SH-SY5Y (cell line): ENCODE measurements around the gene TPM4.
A peak's percentile ranks its signal among the peaks of the same experiment; 100 is the strongest.

Source experiments
- GATA2 ChIP-seq: IDR thresholded peaks from 2 replicates; pipeline ENCODE4 v1.6.1; 2011; ENCODE audit warnings: mild to moderate bottlenecking, low read depth, low read length
- GATA3 ChIP-seq: IDR thresholded peaks from 2 replicates; pipeline ENCODE4 v1.6.1; 2011; ENCODE audit warnings: low read depth, mild to moderate bottlenecking, low read length, moderate library complexity

The TPM4 gene

GRCh38 chr19:16076958-16077611 is 790 bp downstream of the TPM4 start:
- TF ChIP-seq GATA2 = no peak
- TF ChIP-seq GATA3 = no peak

GRCh38 chr19:16077984-16078758 is 1.9 kb downstream of the TPM4 start:
- TF ChIP-seq GATA3 (no peak), GATA2 (no peak)

GRCh38 chr19:16078759-16079707 is 2.7 kb downstream of the TPM4 start:
- TF ChIP-seq GATA3 = no peak
- peak; percentile 52; the same call in 1 of the 2 replicates for TF ChIP-seq GATA2

GRCh38 chr19:16084067-16084685 is 7.9 kb downstream of the TPM4 start:
- TF ChIP-seq GATA2 = no peak

- TF ChIP-seq GATA2 = no peak
- TF ChIP-seq GATA3 = no peak
These were observed 8.8 kb downstream of the TPM4 start for GRCh38 chr19:16085115-16085514.

- TF ChIP-seq GATA3 (no peak), GATA2 (no peak)
These were observed 11.6 kb downstream of the TPM4 start for GRCh38 chr19:16087940-16088339.

- TF ChIP-seq GATA2 = no peak
- TF ChIP-seq GATA3 = no peak
These were observed 12.2 kb downstream of the TPM4 start for GRCh38 chr19:16088351-16089009.

GRCh38 chr19:16089010-16089846 is 12.9 kb downstream of the TPM4 start:
- TF ChIP-seq GATA2 = no peak
- TF ChIP-seq GATA3 = no peak

GRCh38 chr19:16091546-16092475 is 15.5 kb downstream of the TPM4 start:
- TF ChIP-seq GATA2 (no peak), GATA3 (no peak)

GRCh38 chr19:16094360-16095070 is 18.2 kb downstream of the TPM4 start:
- TF ChIP-seq GATA2 = no peak
- TF ChIP-seq GATA3 = no peak

GRCh38 chr19:16095071-16095571 is 18.8 kb downstream of the TPM4 start:
- no peak for TF ChIP-seq GATA2
- TF ChIP-seq GATA3 = no peak
